ENCODE data around the gene MLXIP.
"Not testable (repeated sequence)": the region's sequence is repeated elsewhere in the genome, so short reads cannot be mapped to it uniquely, and the experiment has no call there.

Gene MLXIP

GRCh38 chr12:122056406-122056805 is 22.1 kb upstream of the MLXIP start:
- not testable (repeated sequence) for DNase-seq

GRCh38 chr12:122057007-122057735 is 21.4 kb upstream of the MLXIP start:
- DNase-seq, result no peak

GRCh38 chr12:122057769-122058168 is 20.8 kb upstream of the MLXIP start:
- no peak for DNase-seq

- no peak for DNase-seq
Measured at GRCh38 chr12:122058549-122059149, 19.9 kb upstream of the MLXIP start.

- DNase-seq, result no peak
Measured at GRCh38 chr12:122059203-122059960, 19.2 kb upstream of the MLXIP start.

- no peak for DNase-seq
Measured at GRCh38 chr12:122060081-122060501, 18.5 kb upstream of the MLXIP start.

GRCh38 chr12:122061253-122061652 is 17.3 kb upstream of the MLXIP start:
- DNase-seq, result no peak

GRCh38 chr12:122062832-122063693 is 15.5 kb upstream of the MLXIP start:
- DNase-seq, result peak; percentile 68

GRCh38 chr12:122063694-122064024 is 14.9 kb upstream of the MLXIP start:
- DNase-seq, result no peak

- DNase-seq, result peak; percentile 98
Measured at GRCh38 chr12:122064025-122064777, 14.4 kb upstream of the MLXIP start.

- peak; percentile 80 for DNase-seq
Measured at GRCh38 chr12:122064780-122065588, 13.6 kb upstream of the MLXIP start.

- no peak for DNase-seq
Measured at GRCh38 chr12:122067548-122067947, 11.0 kb upstream of the MLXIP start.

- no peak for DNase-seq
Measured at GRCh38 chr12:122067966-122068365, 10.6 kb upstream of the MLXIP start.

- peak; percentile 60 for DNase-seq
Measured at GRCh38 chr12:122072031-122072970, 6.3 kb upstream of the MLXIP start.

GRCh38 chr12:122073815-122074214 is 4.7 kb upstream of the MLXIP start:
- DNase-seq, result no peak

GRCh38 chr12:122076743-122077495 is 1.6 kb upstream of the MLXIP start:
- no peak for DNase-seq

- DNase-seq, result peak; percentile 25
Measured at GRCh38 chr12:122079033-122079531, 526 bp downstream of the MLXIP start.

GRCh38 chr12:122079532-122080081 is 1.1 kb downstream of the MLXIP start:
- DNase-seq, result no peak
